Sigmoid colon (tissue), 7 donors: ENCODE measurements around the gene RAB6B. TPM values are rescaled to one million over a fixed set of nuclear protein-coding genes. Genes with fewer than 3 reads are reported as not detected.

Experiments
- DNase-seq: peaks from one replicate; pipeline ENCODE4 v3.0.0-alpha.2; 2019
- H3K27ac ChIP-seq, 4 donors: fragments of 200-600 bp; sonication (generic); one replicate each; pipeline ENCODE4 v1.5.1; 2016 to 2019; ENCODE audit warnings: mild to moderate bottlenecking in 1 of 4
- H3K27me3 ChIP-seq, 3 donors: fragments of 200-600 bp; sonication (generic); one replicate each; pipeline ENCODE4 v1.5.1; 2019; ENCODE audit warnings: mild to moderate bottlenecking in 1 of 3
- H3K36me3 ChIP-seq, 4 donors: fragments of 200-600 bp; sonication (generic); one replicate each; pipeline ENCODE4 v1.5.1; 2016 to 2019
- H3K4me1 ChIP-seq, 4 donors: fragments of 200-600 bp; sonication (generic); one replicate each; pipeline ENCODE4 v1.5.1; 2017 to 2019
- H3K4me3 ChIP-seq, 4 donors: fragments of 200-600 bp; sonication (generic); one replicate each; pipeline ENCODE4 v1.5.1; 2017 to 2019; ENCODE audit warnings: mild to moderate bottlenecking in 2 of 4, moderate library complexity in 1 of 4
- H3K9me3 ChIP-seq, 4 donors: fragments of 200-600 bp in 3 of 4; sonication (generic) in 3 of 4; one replicate each; pipeline versions ENCODE4 v1.5.1 to v1.6.1; 2013 to 2019
- EP300 ChIP-seq, 4 donors: sonication (generic); formaldehyde crosslinking; IDR thresholded peaks; one replicate each; pipeline ENCODE4 v1.6.1; 2017; ENCODE audit warnings: antibody characterized with exemption in 4 of 4
- POLR2A ChIP-seq, 2 donors: fragments of 450-650 bp; IDR thresholded peaks; one replicate each; pipeline ENCODE4 v1.6.1; 2016; ENCODE audit warnings: antibody characterized with exemption in 2 of 2, mild to moderate bottlenecking in 2 of 2, moderate library complexity in 2 of 2
- POLR2AphosphoS5 ChIP-seq, 4 donors: sonication (generic); formaldehyde crosslinking; IDR thresholded peaks; one replicate each; pipeline ENCODE4 v1.6.1; 2017; ENCODE audit warnings: antibody characterized with exemption in 4 of 4
- WGBS, 2 donors: extraction: QIAGEN DNeasy Blood & Tissue Kit; methylation state at CpG; one replicate each; pipeline ENCODE4 v1.1.7; 2013; 5-methylcytosine and 5-hydroxymethylcytosine counted together
- intact Hi-C: fragments of 100-400 bp; cut with DNase I; formaldehyde crosslinking; loops from one replicate; pipeline ENCODE4 v1.15.1; 2023
- polyA plus RNA-seq, 3 donors: library from polyadenylated mRNA; stranded (reverse); fragments of 200-250 nt; gene quantifications; one replicate each; pipeline ENCODE4 v1.2.3, GENCODE V29; 2013
- total RNA-seq, 4 donors: library from RNA; depleted of rRNA; stranded (reverse); fragments of >200 nt; gene quantifications; one replicate each; pipeline ENCODE4 v1.1.0, GENCODE V29; 2016
- TF ChIP-seq, protein P1 (sequence below), 4 experiments: fragments of 450-650 bp in 3 of 4; fragments of 200-600 bp in 1 of 4; IDR thresholded peaks; one replicate each; pipeline ENCODE4 v1.5.1; 2016 to 2019; ENCODE audit warnings: antibody characterized with exemption in 4 of 4, mild to moderate bottlenecking in 3 of 4, moderate library complexity in 2 of 4
- donor health status: healthy with polysubstance abuse.
- donor health status: Bipolar disorder and iron deficiency.
- donor health status: healthy.

Gene RAB6B
- total and polyA plus RNA-seq, 7 donors: 0.60 to 19.7 (median 5.2) TPM

DNA sequence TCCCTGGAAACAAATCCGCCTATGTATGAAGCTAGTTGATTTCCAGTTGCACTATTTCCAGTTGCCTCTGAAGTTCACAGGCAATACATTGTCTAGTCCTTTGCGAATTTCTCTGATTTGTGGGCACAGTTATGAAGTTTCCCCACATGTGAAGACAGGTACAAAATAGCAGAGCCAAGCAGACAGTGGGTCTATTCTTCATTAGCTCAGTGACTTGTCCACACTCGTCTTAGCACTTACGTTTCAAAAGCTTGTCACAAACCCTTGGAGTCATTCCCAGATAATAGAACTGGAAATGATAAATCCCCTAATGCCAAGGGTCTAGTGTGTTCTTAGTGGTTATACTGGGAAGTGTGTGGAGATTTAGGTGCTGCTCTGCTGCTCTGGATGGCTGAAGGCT, 75.6 kb downstream of the RAB6B start:
- TF ChIP-seq POLR2A (IDR thresholded peaks at IDR 0.05) (no peak), EP300 (IDR thresholded peaks at IDR 0.05) (no peak), POLR2AphosphoS5 (IDR thresholded peaks at IDR 0.05) (no peak)
- TF ChIP-seq, protein P1, sequence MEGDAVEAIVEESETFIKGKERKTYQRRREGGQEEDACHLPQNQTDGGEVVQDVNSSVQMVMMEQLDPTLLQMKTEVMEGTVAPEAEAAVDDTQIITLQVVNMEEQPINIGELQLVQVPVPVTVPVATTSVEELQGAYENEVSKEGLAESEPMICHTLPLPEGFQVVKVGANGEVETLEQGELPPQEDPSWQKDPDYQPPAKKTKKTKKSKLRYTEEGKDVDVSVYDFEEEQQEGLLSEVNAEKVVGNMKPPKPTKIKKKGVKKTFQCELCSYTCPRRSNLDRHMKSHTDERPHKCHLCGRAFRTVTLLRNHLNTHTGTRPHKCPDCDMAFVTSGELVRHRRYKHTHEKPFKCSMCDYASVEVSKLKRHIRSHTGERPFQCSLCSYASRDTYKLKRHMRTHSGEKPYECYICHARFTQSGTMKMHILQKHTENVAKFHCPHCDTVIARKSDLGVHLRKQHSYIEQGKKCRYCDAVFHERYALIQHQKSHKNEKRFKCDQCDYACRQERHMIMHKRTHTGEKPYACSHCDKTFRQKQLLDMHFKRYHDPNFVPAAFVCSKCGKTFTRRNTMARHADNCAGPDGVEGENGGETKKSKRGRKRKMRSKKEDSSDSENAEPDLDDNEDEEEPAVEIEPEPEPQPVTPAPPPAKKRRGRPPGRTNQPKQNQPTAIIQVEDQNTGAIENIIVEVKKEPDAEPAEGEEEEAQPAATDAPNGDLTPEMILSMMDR (IDR thresholded peaks at IDR 0.05): no peak
- no peak overlapping the region for H3K4me3 ChIP-seq
- intact Hi-C loops: no loop called here
- no peaks in the 10 kb centered on the region for H3K4me1 ChIP-seq
- 96% methylated on average over 4 of the region's 4 CpGs for WGBS, 2 donors
- H3K9me3 ChIP-seq: no peaks in the 10 kb centered on the region
- H3K36me3 ChIP-seq: peaks cover 11 to 92% (median 20%) of the 10 kb centered on the region in 4 donors
- H3K27me3 ChIP-seq: no peaks in the 10 kb centered on the region
- no peak overlapping the region for H3K27ac ChIP-seq
- DNase-seq: no peak

- 88 to 89% methylated on average over 2 of the region's 2 CpGs for WGBS, 2 donors
- H3K9me3 ChIP-seq: no peaks in the 10 kb centered on the region
- no peak overlapping the region for H3K27ac ChIP-seq
- peaks cover 10 to 91% (median 16%) of the 10 kb centered on the region in 4 donors for H3K36me3 ChIP-seq
- H3K4me1 ChIP-seq: no peaks in the 10 kb centered on the region
- intact Hi-C loops: no loop called here
- no peak overlapping the region for H3K4me3 ChIP-seq
- H3K27me3 ChIP-seq: no peaks in the 10 kb centered on the region
- DNase-seq: no peak
- no peak for TF ChIP-seq EP300 (IDR thresholded peaks at IDR 0.05)
- no peak for TF ChIP-seq POLR2AphosphoS5 (IDR thresholded peaks at IDR 0.05)
- TF ChIP-seq, protein P1 (IDR thresholded peaks at IDR 0.05): no peak
- TF ChIP-seq POLR2A (IDR thresholded peaks at IDR 0.05): no peak
These were observed 80.3 kb downstream of the RAB6B start for GRCh38 chr3:133815386-133815785.

- DNase-seq: no peak
- Histone ChIP-seq H3K4me3 (no peak overlapping the region), H3K4me1 (no peaks in the 10 kb centered on the region), H3K27me3 (no peaks in the 10 kb centered on the region), H3K27ac (no peak overlapping the region), H3K36me3 (peaks cover 3 to 94% (median 10%) of the 10 kb centered on the region in 4 donors), H3K9me3 (no peaks in the 10 kb centered on the region)
- intact Hi-C loops: no loop called here
- TF ChIP-seq EP300 (IDR thresholded peaks at IDR 0.05) (no peak), POLR2AphosphoS5 (IDR thresholded peaks at IDR 0.05) (no peak), POLR2A (IDR thresholded peaks at IDR 0.05) (no peak)
- TF ChIP-seq, protein P1 (IDR thresholded peaks at IDR 0.05): no peak
- 85 to 96% methylated on average over 1 of the region's 1 CpG for WGBS, 2 donors
These were observed 82.8 kb downstream of the RAB6B start for GRCh38 chr3:133812872-133813271.

- DNase-seq: peak; percentile 96
- Histone ChIP-seq H3K4me1 (peaks cover 0 to 18% (median 6%) of the 10 kb centered on the region in 4 donors), H3K9me3 (no peaks in the 10 kb centered on the region), H3K4me3 (peak within 1 kb of the TSS; percentile 77 to 91 (median 84)), H3K27me3 (no peaks in the 10 kb centered on the region), H3K27ac (peak within 1 kb of the TSS; percentile 71 to 81 (median 77)), H3K36me3 (peaks cover 0 to 29% (median under 1%) of the 10 kb centered on the region in 4 donors)
- intact Hi-C loops: loop anchor here (10.0 kb wide), 1 partner anchor 1081 kb away; the partner anchor contains the start of gene NPHP3
- WGBS, 2 donors: 0% methylated on average over 53 of the region's 53 CpGs
- TF ChIP-seq POLR2AphosphoS5 (IDR thresholded peaks at IDR 0.05) (peak; percentile 56 to 86 (median 78)), POLR2A (IDR thresholded peaks at IDR 0.05) (peak in 1 of 2 donors; percentile 21), EP300 (IDR thresholded peaks at IDR 0.05) (peak in 1 of 4 donors; percentile 6)
- TF ChIP-seq, protein P1 (IDR thresholded peaks at IDR 0.05): no peak
These were observed 89.8 kb downstream of the RAB6B start, which contains the start of gene SRPRB for GRCh38 chr3:133805702-133806475. SRPRB (plus strand) TSS chr3:133805815; CDS start chr3:133805849, 34 bp downstream.
